Uterus (tissue), 2 donors: Measurements from ENCODE around the gene CAMK1G.

Source experiments
- POLR2A ChIP-seq, 2 donors: fragments of 450-650 bp; IDR thresholded peaks; one replicate each; pipeline ENCODE4 v1.6.1; 2016; ENCODE audit warnings: antibody characterized with exemption in 2 of 2, mild to moderate bottlenecking in 1 of 2, moderate library complexity in 1 of 2
- TF ChIP-seq, protein P1 (sequence below), 4 experiments: fragments of 200-600 bp in 2 of 4; fragments of 450-650 bp in 2 of 4; sonication (generic) in 2 of 4; IDR thresholded peaks; one replicate each; pipeline ENCODE4 v1.5.1; 2016 to 2019; ENCODE audit warnings: antibody characterized with exemption in 4 of 4, mild to moderate bottlenecking in 2 of 4, moderate library complexity in 1 of 4

- TF ChIP-seq, protein P1, sequence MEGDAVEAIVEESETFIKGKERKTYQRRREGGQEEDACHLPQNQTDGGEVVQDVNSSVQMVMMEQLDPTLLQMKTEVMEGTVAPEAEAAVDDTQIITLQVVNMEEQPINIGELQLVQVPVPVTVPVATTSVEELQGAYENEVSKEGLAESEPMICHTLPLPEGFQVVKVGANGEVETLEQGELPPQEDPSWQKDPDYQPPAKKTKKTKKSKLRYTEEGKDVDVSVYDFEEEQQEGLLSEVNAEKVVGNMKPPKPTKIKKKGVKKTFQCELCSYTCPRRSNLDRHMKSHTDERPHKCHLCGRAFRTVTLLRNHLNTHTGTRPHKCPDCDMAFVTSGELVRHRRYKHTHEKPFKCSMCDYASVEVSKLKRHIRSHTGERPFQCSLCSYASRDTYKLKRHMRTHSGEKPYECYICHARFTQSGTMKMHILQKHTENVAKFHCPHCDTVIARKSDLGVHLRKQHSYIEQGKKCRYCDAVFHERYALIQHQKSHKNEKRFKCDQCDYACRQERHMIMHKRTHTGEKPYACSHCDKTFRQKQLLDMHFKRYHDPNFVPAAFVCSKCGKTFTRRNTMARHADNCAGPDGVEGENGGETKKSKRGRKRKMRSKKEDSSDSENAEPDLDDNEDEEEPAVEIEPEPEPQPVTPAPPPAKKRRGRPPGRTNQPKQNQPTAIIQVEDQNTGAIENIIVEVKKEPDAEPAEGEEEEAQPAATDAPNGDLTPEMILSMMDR (IDR thresholded peaks at IDR 0.05), result no peak
- no peak for TF ChIP-seq POLR2A (IDR thresholded peaks at IDR 0.05)
Observed at GRCh38 chr1:209577346-209577745, 6.2 kb upstream of the CAMK1G start.
